BJ (cell line): Measurements from ENCODE around the gene NPB. TPM values are rescaled to one million over a fixed set of nuclear protein-coding genes. Genes with fewer than 3 reads are reported as not detected.

ENCODE experiments used
- CTCF ChIA-PET: fragments of 350-600 bp; formaldehyde crosslinking; extraction: SDS; loops from one replicate; lab custom pipeline; 2021; ENCODE audit warnings: antibody characterized with exemption, inconsistent platforms; lab: Yijun Ruan, JAX
- POLR2A ChIA-PET: fragments of 300-600 bp; sonication (Branson Sonifier 250); formaldehyde crosslinking; extraction: SDS; loops from one replicate; lab custom pipeline; 2021; ENCODE audit warnings: antibody characterized with exemption; lab: Charles Lee
- DNase-seq: peaks from one replicate; pipeline ENCODE4 v3.0.0-alpha.2; 2011; ENCODE audit warnings: low read depth
- H3K27me3 ChIP-seq: 2 replicates; pipeline ENCODE4 v1.6.0; 2011; ENCODE audit warnings: low read length; ENCODE audit not compliant: control insufficient read depth, insufficient read depth
- H3K36me3 ChIP-seq: 2 replicates; pipeline ENCODE4 v1.5.1; 2011; ENCODE audit warnings: low read length; ENCODE audit not compliant: control insufficient read depth, insufficient read depth
- H3K4me3 ChIP-seq: 2 replicates; pipeline ENCODE4 v1.5.1; 2011; ENCODE audit warnings: low read depth, mild to moderate bottlenecking, control low read depth, low read length
- CTCF ChIP-seq: IDR thresholded peaks from 2 replicates; pipeline ENCODE4 v1.5.1; 2011; ENCODE audit warnings: low read depth, mild to moderate bottlenecking, control low read depth, inconsistent platforms, low read length, moderate library complexity; ENCODE audit not compliant: insufficient read depth
- polyA plus RNA-seq: library from polyadenylated mRNA; depleted of rRNA; stranded (reverse); fragments of >200 nt; gene quantifications from 2 replicates; pipeline ENCODE4 v1.2.3, GENCODE V29; 2011

The NPB gene
- polyA plus RNA-seq, 1 experiment: 0.38 TPM

GRCh38 chr17:81905424-81905875, 3.4 kb downstream of the NPB start:
- ChIA-PET CTCF (interaction anchor here (1.0 kb wide), 1 partner anchor 54 kb away, joined by 3 read pairs; no protein-coding TSS in a partner anchor), POLR2A (no interaction called here)
- no peak for TF ChIP-seq CTCF
- no peaks in the 10 kb centered on the region for H3K27me3 ChIP-seq
- H3K4me3 ChIP-seq: no peak overlapping the region
- H3K36me3 ChIP-seq: peaks cover 11% of the 10 kb centered on the region
- DNase-seq: no peak

GRCh38 chr17:81905993-81906392, 4.0 kb downstream of the NPB start:
- POLR2A ChIA-PET: no interaction called here
- H3K4me3 ChIP-seq: no peak overlapping the region
- no peak for DNase-seq
- H3K27me3 ChIP-seq: no peaks in the 10 kb centered on the region
- H3K36me3 ChIP-seq: peaks cover 11% of the 10 kb centered on the region
- CTCF ChIA-PET: interaction anchor here (1.0 kb wide), 1 partner anchor 53 kb away, joined by 3 read pairs; no protein-coding TSS in a partner anchor
- TF ChIP-seq CTCF: no peak

GRCh38 chr17:81906476-81907218, 4.6 kb downstream of the NPB start:
- TF ChIP-seq CTCF: no peak
- CTCF ChIA-PET: interaction anchor here (1.0 kb wide), 1 partner anchor 53 kb away, joined by 3 read pairs; no protein-coding TSS in a partner anchor
- DNase-seq: no peak
- H3K36me3 ChIP-seq: peaks cover 11% of the 10 kb centered on the region
- POLR2A ChIA-PET: no interaction called here
- H3K4me3 ChIP-seq: no peak overlapping the region
- H3K27me3 ChIP-seq: no peaks in the 10 kb centered on the region

- CTCF ChIA-PET: interaction anchor here (0.6 kb wide), 1 partner anchor 185 kb away, joined by 3 read pairs; no protein-coding TSS in a partner anchor
- POLR2A ChIA-PET: no interaction called here
Observed at GRCh38 chr17:81907219-81908145, 5.4 kb downstream of the NPB start.

More at GRCh38 chr17:81907219-81908145, 5.4 kb downstream of the NPB start:
- Histone ChIP-seq H3K27me3 (no peaks in the 10 kb centered on the region), H3K4me3 (no peak overlapping the region), H3K36me3 (peaks cover 17% of the 10 kb centered on the region)
- TF ChIP-seq CTCF: no peak
- DNase-seq: no peak
